ENCODE results near the gene AFAP1L2.

DNA sequence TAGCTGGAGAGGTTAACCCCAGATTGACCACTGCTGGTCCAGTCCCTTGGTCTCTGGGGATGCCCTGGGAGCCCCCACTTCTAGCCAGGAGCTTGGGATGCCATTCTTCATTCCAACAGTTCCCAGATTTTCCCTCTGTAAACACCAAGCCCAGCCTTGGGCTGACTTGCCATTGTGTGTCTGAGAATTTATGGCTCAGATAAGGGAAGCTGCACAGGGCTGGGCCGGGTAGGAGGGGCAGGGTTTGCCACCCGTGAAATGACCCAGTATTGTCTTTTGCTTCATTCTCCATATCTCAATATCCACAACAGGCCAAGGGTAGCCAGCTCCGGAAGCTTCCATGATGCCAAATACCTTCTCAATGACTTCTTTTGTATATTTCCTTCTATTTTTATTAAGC, 32.1 kb downstream of the AFAP1L2 start:
- TF ChIP-seq TAF1 (IDR thresholded peaks at IDR 0.05; ENCODE audit: low read depth) (no peak), EGR1 (IDR thresholded peaks at IDR 0.05) (no peak), EP300 (IDR thresholded peaks at IDR 0.05; ENCODE audit: borderline replicate concordance) (peak; percentile 100), CEBPB (IDR thresholded peaks at IDR 0.05) (peak; percentile 63; the same call in 1 of the 2 replicates), YY1 (IDR thresholded peaks at IDR 0.05; ENCODE audit: low read depth) (peak; percentile 70; the same call in 1 of the 2 replicates), RAD21 (IDR thresholded peaks at IDR 0.05; ENCODE audit: low read depth) (no peak), CREB1 (IDR thresholded peaks at IDR 0.05; ENCODE audit: low read depth) (peak; percentile 34; the same call in 1 of the 2 replicates)
- TF ChIP-seq, protein P1, sequence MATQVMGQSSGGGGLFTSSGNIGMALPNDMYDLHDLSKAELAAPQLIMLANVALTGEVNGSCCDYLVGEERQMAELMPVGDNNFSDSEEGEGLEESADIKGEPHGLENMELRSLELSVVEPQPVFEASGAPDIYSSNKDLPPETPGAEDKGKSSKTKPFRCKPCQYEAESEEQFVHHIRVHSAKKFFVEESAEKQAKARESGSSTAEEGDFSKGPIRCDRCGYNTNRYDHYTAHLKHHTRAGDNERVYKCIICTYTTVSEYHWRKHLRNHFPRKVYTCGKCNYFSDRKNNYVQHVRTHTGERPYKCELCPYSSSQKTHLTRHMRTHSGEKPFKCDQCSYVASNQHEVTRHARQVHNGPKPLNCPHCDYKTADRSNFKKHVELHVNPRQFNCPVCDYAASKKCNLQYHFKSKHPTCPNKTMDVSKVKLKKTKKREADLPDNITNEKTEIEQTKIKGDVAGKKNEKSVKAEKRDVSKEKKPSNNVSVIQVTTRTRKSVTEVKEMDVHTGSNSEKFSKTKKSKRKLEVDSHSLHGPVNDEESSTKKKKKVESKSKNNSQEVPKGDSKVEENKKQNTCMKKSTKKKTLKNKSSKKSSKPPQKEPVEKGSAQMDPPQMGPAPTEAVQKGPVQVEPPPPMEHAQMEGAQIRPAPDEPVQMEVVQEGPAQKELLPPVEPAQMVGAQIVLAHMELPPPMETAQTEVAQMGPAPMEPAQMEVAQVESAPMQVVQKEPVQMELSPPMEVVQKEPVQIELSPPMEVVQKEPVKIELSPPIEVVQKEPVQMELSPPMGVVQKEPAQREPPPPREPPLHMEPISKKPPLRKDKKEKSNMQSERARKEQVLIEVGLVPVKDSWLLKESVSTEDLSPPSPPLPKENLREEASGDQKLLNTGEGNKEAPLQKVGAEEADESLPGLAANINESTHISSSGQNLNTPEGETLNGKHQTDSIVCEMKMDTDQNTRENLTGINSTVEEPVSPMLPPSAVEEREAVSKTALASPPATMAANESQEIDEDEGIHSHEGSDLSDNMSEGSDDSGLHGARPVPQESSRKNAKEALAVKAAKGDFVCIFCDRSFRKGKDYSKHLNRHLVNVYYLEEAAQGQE (IDR thresholded peaks at IDR 0.05; ENCODE audit: low read depth): no peak
- TF ChIP-seq, protein P2, sequence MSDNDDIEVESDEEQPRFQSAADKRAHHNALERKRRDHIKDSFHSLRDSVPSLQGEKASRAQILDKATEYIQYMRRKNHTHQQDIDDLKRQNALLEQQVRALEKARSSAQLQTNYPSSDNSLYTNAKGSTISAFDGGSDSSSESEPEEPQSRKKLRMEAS (IDR thresholded peaks at IDR 0.05): 0 out of 2 replicates have a peak, but pooled peaks have one; percentile 47
